ENCODE results near the gene PPEF2. TPM values are rescaled to one million over a fixed set of nuclear protein-coding genes. Genes with fewer than 3 reads are reported as not detected.

Gene PPEF2
- polyA plus RNA-seq, 5 donors: 0.04 to 0.50 (median 0.09) TPM

- DNase-seq: no peak
Observed at GRCh38 chr4:75898536-75898935, 3.7 kb downstream of the PPEF2 start.

GRCh38 chr4:75895744-75896314, 6.4 kb downstream of the PPEF2 start:
- DNase-seq: no peak

- DNase-seq: no peak
Observed at GRCh38 chr4:75892508-75892907, 9.7 kb downstream of the PPEF2 start.

GRCh38 chr4:75891611-75892010, 10.6 kb downstream of the PPEF2 start:
- DNase-seq: no peak

DNA sequence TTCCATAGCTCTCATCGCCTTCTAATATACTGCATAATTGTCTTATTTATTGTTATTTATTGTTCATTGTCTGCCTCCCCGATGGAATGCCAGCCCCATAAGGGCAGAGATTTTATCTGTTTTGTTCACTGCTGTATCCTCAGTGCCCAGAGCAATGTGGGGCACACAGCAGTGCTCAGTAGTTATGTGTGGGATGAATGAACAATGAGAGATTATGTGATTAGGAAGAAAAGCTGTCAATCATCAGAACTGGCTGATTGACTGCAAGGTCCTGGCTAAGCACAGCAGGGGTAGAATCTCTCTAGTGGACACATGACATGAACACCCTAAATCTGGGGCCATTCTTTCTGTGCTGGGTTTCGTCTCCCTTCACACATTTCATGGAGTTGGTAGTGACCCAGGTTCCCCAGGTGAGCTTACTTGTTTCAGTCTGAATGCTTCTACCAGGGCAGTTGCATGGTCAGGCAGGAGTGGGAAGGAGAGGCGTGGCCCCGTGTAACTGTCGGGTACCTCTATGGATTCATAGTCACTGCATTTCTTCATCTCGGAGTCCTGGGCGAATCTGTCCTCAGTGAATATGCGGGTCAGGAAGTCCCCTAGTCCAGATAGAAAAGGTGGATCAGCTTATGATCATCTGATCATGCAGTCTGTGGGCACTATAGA, 12.6 kb downstream of the PPEF2 start:
- no peak for DNase-seq

- no peak for DNase-seq
Observed at GRCh38 chr4:75886104-75886503, 16.1 kb downstream of the PPEF2 start.

DNA sequence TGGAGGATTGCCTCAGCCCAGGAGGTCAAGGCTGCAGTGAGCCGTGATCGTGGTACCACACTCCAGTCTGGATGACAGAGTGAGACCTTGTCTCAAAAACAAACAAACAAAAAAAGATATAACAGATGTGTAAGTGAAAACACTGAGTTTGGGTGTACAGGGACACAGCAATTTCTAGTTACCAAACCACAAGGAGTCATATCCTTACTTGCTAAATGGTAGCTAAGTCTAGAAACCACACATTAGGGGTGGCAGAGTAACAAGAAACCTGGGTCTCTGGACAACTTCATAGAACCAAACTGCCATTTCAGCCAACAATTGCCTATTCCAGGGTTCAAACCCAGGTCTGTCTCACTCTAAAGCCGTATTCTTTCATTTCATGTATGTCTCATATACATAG, 20.8 kb downstream of the PPEF2 start:
- DNase-seq: no peak

DNA sequence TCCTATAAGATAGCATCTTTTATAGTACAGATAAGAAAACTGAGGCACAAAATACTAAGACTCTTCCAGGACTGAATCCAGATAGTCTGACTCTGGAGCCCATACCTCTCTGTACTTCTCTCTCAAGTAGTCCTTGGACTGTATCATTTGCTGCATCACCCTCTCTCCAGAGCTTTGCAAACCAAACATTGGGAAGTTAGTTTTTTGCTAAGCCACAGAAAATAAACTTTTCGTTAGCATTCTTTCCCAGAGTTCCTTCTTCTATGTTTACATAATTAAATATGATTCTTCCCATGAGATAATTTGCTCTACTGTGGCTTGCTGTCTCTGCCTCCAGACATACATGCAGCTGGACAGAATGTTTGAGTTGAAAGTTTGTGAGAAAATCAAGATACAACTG, 22.0 kb downstream of the PPEF2 start:
- no peak for DNase-seq

DNA sequence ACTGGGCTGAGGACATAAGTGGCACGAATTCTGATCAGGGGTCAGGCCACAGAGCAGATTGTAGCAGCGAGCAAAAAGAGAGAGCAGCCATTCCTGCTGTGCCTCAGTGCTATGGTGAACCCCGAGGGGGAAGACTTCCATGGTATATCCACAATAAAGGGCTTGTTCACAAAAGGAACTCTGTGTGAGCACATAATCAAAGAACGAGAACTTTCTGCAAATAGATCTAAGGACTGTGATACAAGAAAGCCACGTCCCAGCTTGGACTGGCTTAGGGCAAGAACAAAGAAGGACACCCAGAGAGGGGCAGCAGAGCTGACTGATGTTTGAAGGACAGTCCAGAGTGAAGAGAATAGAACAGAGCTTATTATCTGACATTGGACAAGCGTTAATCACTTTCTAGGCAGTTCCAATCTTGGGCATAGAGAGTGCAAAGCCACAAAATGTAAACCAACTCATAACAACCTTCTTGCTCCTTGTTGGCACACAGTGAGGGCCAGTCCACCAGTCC, 24.0 kb downstream of the PPEF2 start:
- DNase-seq: no peak

DNA sequence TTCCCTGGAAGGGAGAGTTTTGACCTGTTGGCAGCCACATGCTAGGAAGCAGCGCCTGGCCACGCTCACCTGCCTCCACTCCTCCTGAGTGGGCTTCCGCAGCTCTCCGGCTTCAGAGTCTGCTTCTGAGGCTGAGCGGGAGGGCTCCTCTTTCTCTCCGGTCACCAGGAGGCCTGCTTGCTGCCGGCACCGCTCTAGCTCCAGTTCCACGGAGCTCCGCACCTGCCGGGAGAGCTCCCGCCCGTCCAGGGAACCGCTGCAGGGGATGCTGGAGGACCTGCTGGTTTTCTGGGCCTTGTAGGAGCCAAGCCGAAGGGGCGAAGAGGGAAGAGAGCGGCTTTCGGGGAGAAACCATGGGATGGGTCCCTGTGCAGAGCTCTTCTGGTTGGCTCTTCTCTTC, 26.0 kb downstream of the PPEF2 start:
- no peak for DNase-seq

DNA sequence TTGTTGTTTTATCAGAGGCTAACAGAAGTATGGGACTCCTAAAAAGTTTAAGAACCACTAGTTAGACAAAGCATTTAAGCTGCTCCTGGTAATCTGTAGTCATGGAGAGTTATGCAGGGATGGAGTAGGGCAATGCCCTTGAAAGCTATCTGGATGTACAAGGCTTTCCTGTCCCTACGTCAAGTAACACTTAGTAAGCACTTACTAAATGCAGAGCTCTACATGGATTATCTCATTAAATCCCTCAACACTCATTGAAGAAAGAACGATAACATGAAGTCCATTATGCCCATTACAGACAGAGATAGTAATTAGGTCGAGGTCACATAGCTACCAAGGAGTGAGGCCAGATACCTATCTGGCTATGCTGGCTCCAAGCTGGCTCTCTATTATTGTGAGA, 33.2 kb downstream of the PPEF2 start:
- DNase-seq: no peak

DNA sequence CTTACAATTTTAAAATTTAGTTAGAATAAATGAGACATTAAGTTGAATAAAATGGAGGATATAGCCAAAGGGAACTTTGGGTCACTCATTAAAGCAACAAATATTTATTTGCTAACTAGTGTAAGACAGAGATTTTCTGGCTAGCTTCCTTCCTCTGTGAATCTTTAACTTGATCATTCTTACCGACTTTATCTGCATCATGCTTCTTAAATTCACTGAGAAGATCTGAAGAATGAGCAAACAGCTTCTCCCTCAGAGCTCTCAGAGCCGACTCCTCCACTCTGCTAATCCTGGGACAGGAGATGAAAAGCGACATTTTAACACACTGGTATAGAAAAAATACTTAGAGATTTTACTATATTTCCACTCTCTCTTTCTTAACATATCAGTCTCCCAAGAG, 35.1 kb downstream of the PPEF2 start:
- no peak for DNase-seq

GRCh38 chr4:75860606-75861005, 41.6 kb downstream of the PPEF2 start:
- DNase-seq: no peak

- DNase-seq: no peak
Observed at GRCh38 chr4:75858721-75859120, 43.5 kb downstream of the PPEF2 start.

DNA sequence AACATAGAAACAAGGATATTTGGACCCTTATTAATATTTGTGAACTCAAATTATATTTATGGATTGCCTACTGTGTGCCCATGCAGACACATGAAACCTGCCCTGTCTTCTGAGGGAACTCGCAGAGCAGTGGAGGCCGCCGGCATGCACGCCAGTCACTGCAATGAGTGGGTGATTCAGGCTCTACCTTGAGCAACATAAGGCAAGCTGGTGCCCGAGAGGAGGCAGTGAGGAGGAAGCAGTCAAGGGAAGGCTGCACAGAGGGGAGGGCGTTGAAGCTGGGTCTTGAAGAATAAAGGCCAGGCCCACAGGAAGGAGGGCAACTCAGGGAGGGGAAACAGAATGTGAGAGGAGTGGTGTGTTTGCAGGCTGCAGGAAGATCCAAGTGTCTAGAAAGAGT, 52.8 kb downstream of the PPEF2 start:
- no peak for DNase-seq

- DNase-seq: no peak
Observed at GRCh38 chr4:75848891-75849290, 53.4 kb downstream of the PPEF2 start.

DNA sequence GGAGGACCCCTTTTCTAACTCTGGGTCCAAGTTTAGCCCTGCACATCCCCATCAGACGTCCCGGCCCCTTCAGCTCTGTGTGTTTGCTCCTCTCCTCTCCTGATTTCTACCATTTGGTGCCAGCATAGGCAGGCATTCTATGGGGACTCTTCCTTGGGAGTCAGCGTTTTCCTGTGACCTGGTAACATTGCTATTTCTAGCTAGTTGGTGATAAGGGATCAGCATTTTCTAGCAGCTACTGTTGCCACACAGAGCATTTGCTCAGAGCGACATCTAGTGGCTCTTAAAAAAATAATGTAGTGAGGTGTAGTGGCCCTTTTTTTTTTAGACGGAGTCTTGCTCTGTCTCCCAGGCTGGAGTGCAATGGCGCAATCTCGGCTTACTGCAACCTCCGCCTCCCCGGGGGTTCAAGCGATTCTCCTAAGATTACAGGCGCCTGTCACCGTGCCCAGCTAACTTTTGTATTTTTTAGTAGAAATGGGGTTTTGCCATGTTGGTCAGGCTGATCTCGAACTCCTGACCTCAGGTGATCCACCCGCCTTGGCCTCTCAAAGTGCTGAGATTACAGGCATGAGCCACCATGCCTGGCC, 54.0 kb downstream of the PPEF2 start:
- peak; percentile 49 to 65 for DNase-seq

DNA sequence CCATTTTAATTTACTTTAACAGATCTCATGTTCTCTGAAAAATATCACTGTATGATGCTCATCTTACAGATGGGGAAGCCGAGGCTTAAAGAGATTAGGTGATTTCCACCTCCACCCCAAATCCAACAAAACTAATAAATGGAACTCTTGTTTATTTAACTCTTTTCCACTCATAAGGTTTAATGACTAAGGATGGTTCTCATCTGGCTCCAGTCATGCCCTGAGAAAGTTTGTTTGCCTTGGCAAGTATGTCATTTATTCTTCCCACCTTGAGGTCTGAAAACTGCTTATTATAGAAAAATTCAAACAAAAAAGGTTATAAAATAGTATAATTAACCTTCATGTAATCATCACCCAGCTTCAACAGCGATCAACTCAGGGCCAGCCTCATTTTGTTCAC, 56.3 kb downstream of the PPEF2 start:
- DNase-seq: no peak

GRCh38 chr4:75844151-75844662, 58.0 kb downstream of the PPEF2 start:
- DNase-seq: no peak

DNA sequence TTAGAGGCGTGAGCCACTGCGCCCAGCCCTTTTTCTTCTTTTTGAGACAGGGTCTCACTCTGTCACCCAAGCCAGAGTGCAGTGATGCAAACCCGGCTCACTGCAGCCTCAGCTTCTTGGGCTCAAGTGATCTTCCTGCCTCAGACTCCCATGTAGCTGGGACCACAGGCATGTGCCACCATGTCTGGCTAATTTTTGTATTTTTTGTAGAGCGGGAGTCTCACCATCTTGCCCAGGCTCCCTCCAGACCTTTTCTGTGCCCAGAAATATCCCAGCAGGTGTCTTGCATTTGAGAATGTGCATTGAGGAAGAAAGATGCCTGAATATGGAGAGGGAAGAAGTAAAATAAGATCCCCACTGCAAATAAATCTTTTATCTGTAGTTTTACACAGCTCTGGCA, 58.7 kb downstream of the PPEF2 start:
- DNase-seq: no peak

DNA sequence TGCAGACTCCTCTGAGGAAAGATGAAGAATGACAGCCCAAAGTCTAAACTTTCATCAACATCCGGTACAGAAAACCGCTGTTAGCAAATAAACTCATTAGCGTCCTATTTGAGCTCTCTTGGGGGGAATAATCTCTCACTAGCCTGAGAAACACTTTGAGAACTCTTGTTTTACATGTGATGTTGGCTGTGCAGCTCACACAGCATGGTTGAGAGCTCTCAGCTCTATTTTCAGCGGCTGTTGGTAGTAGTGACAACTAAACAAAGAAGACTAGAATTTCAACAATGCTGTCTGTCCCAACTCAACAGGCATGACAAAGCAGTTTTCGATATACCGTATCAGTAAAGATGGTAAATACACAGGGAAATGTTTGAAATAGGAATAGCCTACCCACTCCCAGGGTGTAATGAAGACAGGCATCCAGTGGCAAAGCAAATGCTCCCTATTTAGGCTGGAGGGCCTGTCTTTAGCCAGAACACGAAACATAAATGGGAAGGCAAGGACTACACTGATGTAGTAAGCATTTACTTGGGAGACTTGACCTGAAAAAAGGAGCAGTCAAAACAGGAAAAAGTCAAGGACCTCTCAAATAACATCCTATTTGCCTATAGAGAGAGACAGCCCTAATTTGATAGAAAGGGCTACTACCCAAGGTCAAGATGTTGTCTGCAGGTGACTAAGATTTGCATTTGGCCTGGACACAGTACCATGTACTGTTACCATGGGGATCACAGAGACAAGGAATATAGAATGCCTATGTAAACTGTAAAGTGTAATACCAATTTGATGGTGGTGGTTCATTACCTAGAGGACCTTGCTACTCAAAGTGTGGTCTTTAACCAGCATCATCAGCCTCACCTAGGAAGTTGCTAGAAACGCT, 60.4 kb downstream of the PPEF2 start:
- no peak for DNase-seq

DNA sequence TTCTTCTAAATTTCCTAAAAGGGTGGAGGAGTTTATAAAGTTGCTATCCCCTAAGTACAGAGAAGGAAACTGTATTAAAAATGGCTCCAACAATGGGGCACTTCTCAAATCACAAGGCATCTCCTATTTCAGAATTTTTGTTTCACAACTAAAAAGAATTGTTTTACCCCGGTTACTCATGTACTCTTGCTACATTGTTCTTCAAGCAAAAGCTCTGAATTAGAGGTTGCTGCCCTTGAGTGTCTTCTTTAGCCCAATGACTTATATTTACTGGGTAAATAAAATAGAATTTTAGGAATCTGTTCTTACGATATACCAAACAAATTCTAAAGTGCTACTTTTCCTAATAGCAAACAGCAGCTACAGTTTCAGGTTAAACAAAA, 67.5 kb downstream of the PPEF2 start:
- DNase-seq: no peak
